SK-N-SH (cell line): ENCODE data around the gene SPI1. TPM values are rescaled to one million over a fixed set of nuclear protein-coding genes. Genes with fewer than 3 reads are reported as not detected.

Experiments
- CTCF ChIA-PET: fragments of 300-600, 350-600 bp; formaldehyde crosslinking; extraction: SDS; loops from one replicate; lab custom pipeline; 2021; lab: Yijun Ruan, JAX
- POLR2A ChIA-PET: fragments of 350-600 bp; sonication (Branson Sonifier 250); formaldehyde crosslinking; extraction: SDS; loops from one replicate; lab custom pipeline; 2020; ENCODE audit warnings: antibody characterized with exemption, inconsistent platforms; lab: Yijun Ruan, JAX
- DNase-seq: peaks from one replicate; pipeline ENCODE4 v3.0.0; 2012
- H2AFZ ChIP-seq: fragments of 200-600 bp; sonication (generic); 2 replicates; pipeline ENCODE4 v1.8.1; 2016; ENCODE audit warnings: antibody characterized with exemption, mild to moderate bottlenecking, low read depth
- H3F3A ChIP-seq: fragments of 200-600 bp; sonication (generic); replicated peaks from 2 replicates; pipeline ENCODE3; 2016; ENCODE audit warnings: antibody characterized with exemption, mild to moderate bottlenecking; ENCODE audit not compliant: insufficient read depth
- H3K27ac ChIP-seq, 2 experiments: fragments of 200-500 bp in 1 of 2; fragments of 200-600 bp in 1 of 2; sonication (Bioruptor generic) in 1 of 2; sonication (generic), shearing (Covaris generic) in 1 of 2; 2 replicates each; pipeline versions ENCODE4 v1.5.1 to v1.6.1; 2014 to 2016; ENCODE audit warnings: low read depth in 2 of 2, inconsistent platforms in 1 of 2, low read length in 1 of 2, mild to moderate bottlenecking in 1 of 2, mixed read lengths in 1 of 2
- H3K27me3 ChIP-seq: fragments of 200-600 bp; sonication (generic), shearing (Covaris generic); 2 replicates; pipeline ENCODE4 v1.6.1; 2016; ENCODE audit warnings: mixed run types; ENCODE audit not compliant: insufficient read depth
- H3K36me3 ChIP-seq, 2 experiments: fragments of 200-500 bp in 1 of 2; fragments of 200-600 bp in 1 of 2; sonication (Bioruptor generic) in 1 of 2; sonication (generic) in 1 of 2; replicated peaks in 1 of 2; 2 replicates each; pipeline versions ENCODE3 to v1.5.1; 2014 to 2016; ENCODE audit warnings: low read length in 1 of 2, mild to moderate bottlenecking in 1 of 2; ENCODE audit not compliant: insufficient read depth in 2 of 2, control insufficient read depth in 1 of 2
- H3K4me1 ChIP-seq, 2 experiments: fragments of 200-500 bp in 1 of 2; fragments of 200-600 bp in 1 of 2; sonication (Bioruptor generic) in 1 of 2; sonication (generic), shearing (Covaris generic) in 1 of 2; 2 replicates each; pipeline versions ENCODE4 v1.5.1 to v1.6.1; 2014 to 2016; ENCODE audit warnings: low read depth in 1 of 2, low read length in 1 of 2, mixed run types in 1 of 2; ENCODE audit not compliant: insufficient read depth in 2 of 2, control insufficient read depth in 1 of 2
- H3K4me2 ChIP-seq: fragments of 200-600 bp; sonication (generic), shearing (Covaris generic); 2 replicates; pipeline ENCODE4 v1.6.1; 2017; ENCODE audit warnings: mixed run types
- H3K4me3 ChIP-seq, 2 experiments: fragments of 200-500 bp in 1 of 2; fragments of 200-600 bp in 1 of 2; sonication (Bioruptor generic) in 1 of 2; sonication (generic), shearing (Covaris generic) in 1 of 2; 2 replicates each; pipeline versions ENCODE4 v1.5.1 to v1.8.1; 2014 to 2016; ENCODE audit warnings: low read depth in 2 of 2, inconsistent platforms in 1 of 2, low read length in 1 of 2, mild to moderate bottlenecking in 1 of 2, mixed read lengths in 1 of 2, moderate library complexity in 1 of 2
- H3K79me2 ChIP-seq: fragments of 200-600 bp; sonication (generic); 2 replicates; pipeline ENCODE4 v1.8.1; 2017; ENCODE audit warnings: mild to moderate bottlenecking; ENCODE audit not compliant: insufficient read depth
- H3K9ac ChIP-seq: fragments of 200-600 bp; sonication (generic); 2 replicates; pipeline ENCODE4 v1.6.1; 2017; ENCODE audit warnings: mixed run types
- H3K9me2 ChIP-seq: fragments of 200-600 bp; sonication (generic); 2 replicates; pipeline ENCODE4 v1.6.1; 2017; ENCODE audit warnings: mixed run types
- H3K9me3 ChIP-seq: fragments of 200-600 bp; sonication (generic); 2 replicates; pipeline ENCODE4 v1.6.1; 2017; ENCODE audit warnings: mixed run types, mild to moderate bottlenecking, moderate library complexity
- H4K20me1 ChIP-seq: fragments of 200-600 bp; sonication (generic); 2 replicates; pipeline ENCODE4 v1.6.1; 2017; ENCODE audit warnings: mild to moderate bottlenecking, mixed run types; ENCODE audit not compliant: insufficient read depth
- CHD2 ChIP-seq: fragments of 150-350 bp; IDR thresholded peaks from 2 replicates; pipeline ENCODE4 v1.6.1; 2018; ENCODE audit warnings: low read length; ENCODE audit not compliant: partially characterized antibody
- CTCF ChIP-seq: fragments of 200-600 bp; sonication (generic); IDR thresholded peaks from 2 replicates; pipeline ENCODE4 v1.6.1; 2017; ENCODE audit warnings: antibody characterized with exemption, mild to moderate bottlenecking, moderate library complexity
- EZH2phosphoT487 ChIP-seq: fragments of 200-600 bp; sonication (generic); IDR thresholded peaks from 2 replicates; pipeline ENCODE4 v1.6.1; 2017; ENCODE audit warnings: low read depth, mixed run types, mild to moderate bottlenecking, antibody characterized with exemption, moderate library complexity, borderline replicate concordance
- FOXM1 ChIP-seq: IDR thresholded peaks from 2 replicates; pipeline ENCODE4 v1.4.0; 2012; ENCODE audit warnings: low read depth, mild to moderate bottlenecking
- GATA2 ChIP-seq: sonication (generic); formaldehyde crosslinking; IDR thresholded peaks from 2 replicates; pipeline ENCODE4 v1.5.0; 2020; ENCODE audit warnings: mild to moderate bottlenecking, missing genetic modification reagents
- MAX ChIP-seq: IDR thresholded peaks from 2 replicates; pipeline ENCODE4 v1.4.0; 2012; ENCODE audit warnings: low read depth
- MEF2A ChIP-seq: IDR thresholded peaks from 2 replicates; pipeline ENCODE4 v1.4.0; 2012; ENCODE audit warnings: low read depth, borderline replicate concordance
- RAD21 ChIP-seq: IDR thresholded peaks from 2 replicates; pipeline ENCODE4 v1.6.1; 2012; ENCODE audit warnings: mild to moderate bottlenecking, low read length
- SIN3A ChIP-seq: IDR thresholded peaks from 2 replicates; pipeline ENCODE4 v1.6.1; 2012; ENCODE audit warnings: low read depth, mild to moderate bottlenecking, low read length, moderate library complexity, borderline replicate concordance
- SMC3 ChIP-seq: IDR thresholded peaks from 2 replicates; pipeline ENCODE4 v1.6.1; 2012; ENCODE audit warnings: low read depth, low read length, improper control_type of control experiment
- TEAD4 ChIP-seq: IDR thresholded peaks from 2 replicates; pipeline ENCODE4 v1.4.0; 2012; ENCODE audit warnings: mild to moderate bottlenecking, borderline replicate concordance; ENCODE audit not compliant: insufficient read depth
- USF2 ChIP-seq: fragments of 150-350 bp; IDR thresholded peaks from 2 replicates; pipeline ENCODE4 v1.6.1; 2017; ENCODE audit warnings: antibody characterized with exemption, low read length, low read depth, borderline replicate concordance
- WGBS: methylation state at CpG from one replicate; pipeline ENCODE4 v1.1.6; 2017; ENCODE audit warnings: low lambda C conversion rate; 5-methylcytosine and 5-hydroxymethylcytosine counted together
- polyA plus RNA-seq, 3 experiments: library from polyadenylated mRNA; depleted of rRNA; stranded (reverse); fragments of >200 nt; gene quantifications; 2 replicates each; pipeline ENCODE4 v1.2.3, GENCODE V29; 2012

SPI1 gene
- polyA plus RNA-seq, 1 of the 3 experiments (the other 2 are of a cell fraction): not detected

GRCh38 chr11:47348859-47349258, 29.5 kb downstream of the SPI1 start:
- H3K4me2 ChIP-seq: no peak overlapping the region
- H3F3A ChIP-seq: no peaks in the 10 kb centered on the region
- peaks cover 0 to 7% of the 10 kb centered on the region in 2 experiments; a peak in 1 of 4 replicates for H3K4me1 ChIP-seq
- H3K27ac ChIP-seq: no peak overlapping the region
- H2AFZ ChIP-seq: no peak overlapping the region
- H3K9me2 ChIP-seq: no peaks in the 10 kb centered on the region
- no peak overlapping the region for H3K4me3 ChIP-seq
- H4K20me1 ChIP-seq: no peaks in the 10 kb centered on the region
- DNase-seq: peak; percentile 65
- no peak overlapping the region for H3K9ac ChIP-seq
- H3K27me3 ChIP-seq: no peaks in the 10 kb centered on the region
- 71% methylated on average over 7 of the region's 8 CpGs for WGBS
- H3K36me3 ChIP-seq: no peaks in the 10 kb centered on the region
- no peaks in the 10 kb centered on the region for H3K79me2 ChIP-seq
- ChIA-PET CTCF (interaction anchor here (0.8 to 4.7 kb wide), 6 partner anchors 24 to 186 kb away, joined by 3 to 28 read pairs (median 4); partner anchors contain the start of gene NR1H3), POLR2A (no interaction called here)
- TF ChIP-seq CTCF (peak; percentile 41), SMC3 (peak; percentile 37; the same call in 1 of the 2 replicates), RAD21 (peak; percentile 61), USF2 (no peak)
- H3K9me3 ChIP-seq: no peaks in the 10 kb centered on the region

- ChIA-PET POLR2A (no interaction called here), CTCF (interaction anchor here (1.2 to 4.7 kb wide), 2 partner anchors 89 to 186 kb away, joined by 3 to 28 read pairs; partner anchors contain the start of gene NR1H3)
- Histone ChIP-seq H3K27ac (no peak overlapping the region), H3K27me3 (no peaks in the 10 kb centered on the region), H3K79me2 (no peaks in the 10 kb centered on the region), H3K9me2 (no peaks in the 10 kb centered on the region), H3K4me2 (no peak overlapping the region), H3K9me3 (no peaks in the 10 kb centered on the region), H3F3A (no peaks in the 10 kb centered on the region), H3K36me3 (no peaks in the 10 kb centered on the region), H3K9ac (no peak overlapping the region), H3K4me1 (peaks cover 0 to 7% of the 10 kb centered on the region in 2 experiments; a peak in 1 of 4 replicates), H2AFZ (no peak overlapping the region), H3K4me3 (no peak overlapping the region), H4K20me1 (no peaks in the 10 kb centered on the region)
- no peak for TF ChIP-seq GATA2 (CRISPR knock-in tag)
- no peak for TF ChIP-seq MAX
- TF ChIP-seq SMC3: no peak
- no peak for TF ChIP-seq RAD21
- no peak for TF ChIP-seq SIN3A
- no peak for TF ChIP-seq FOXM1
- TF ChIP-seq TEAD4: no peak
- TF ChIP-seq EZH2phosphoT487: no peak
- no peak for TF ChIP-seq CHD2
- no peak for TF ChIP-seq MEF2A
- no peak for DNase-seq
- 76% methylated on average over 23 of the region's 24 CpGs for WGBS
Observed at GRCh38 chr11:47348131-47348802, 30.1 kb downstream of the SPI1 start.
